Spleen (tissue), 11 donors: ENCODE data around the gene OARD1. TPM values are rescaled to one million over a fixed set of nuclear protein-coding genes. Genes with fewer than 3 reads are reported as not detected.

Experiments
- DNase-seq: peaks from one replicate; pipeline ENCODE4 v3.0.0-alpha.2; 2020
- H3K27ac ChIP-seq, 8 donors: fragments of 200-600 bp; sonication (generic) in 7 of 8; 1 replicate in 4 of 8; 2 replicates in 4 of 8; pipeline versions ENCODE4 v1.5.0 to v1.8.0; 2016 to 2021; ENCODE audit warnings: inconsistent platforms in 4 of 8, mild to moderate bottlenecking in 4 of 8, moderate library complexity in 1 of 8
- H3K27me3 ChIP-seq, 7 donors: fragments of 200-600 bp; sonication (generic) in 6 of 7; replicated peaks in 1 of 7; 1 replicate in 4 of 7; 2 replicates in 3 of 7; pipeline versions ENCODE4 v1.5.0 to v1.8.0; 2016 to 2021; ENCODE audit warnings: inconsistent platforms in 3 of 7, mild to moderate bottlenecking in 1 of 7
- H3K36me3 ChIP-seq, 6 donors: fragments of 200-600 bp; sonication (generic) in 5 of 6; 1 replicate in 4 of 6; 2 replicates in 2 of 6; pipeline versions ENCODE4 v1.5.0 to v1.8.0; 2016 to 2021; ENCODE audit warnings: inconsistent platforms in 2 of 6
- H3K4me1 ChIP-seq, 6 donors: fragments of 200-600 bp; sonication (generic) in 5 of 6; 1 replicate in 3 of 6; 2 replicates in 3 of 6; pipeline versions ENCODE4 v1.5.0 to v1.8.0; 2016 to 2021; ENCODE audit warnings: inconsistent platforms in 3 of 6
- H3K4me3 ChIP-seq, 8 donors: fragments of 200-600 bp; sonication (generic) in 7 of 8; 1 replicate in 4 of 8; 2 replicates in 4 of 8; pipeline versions ENCODE4 v1.5.0 to v1.8.0; 2016 to 2021; ENCODE audit warnings: inconsistent platforms in 4 of 8, mild to moderate bottlenecking in 4 of 8, moderate library complexity in 2 of 8
- H3K9me3 ChIP-seq, 8 donors: fragments of 200-600 bp; sonication (generic) in 7 of 8; 1 replicate in 4 of 8; 2 replicates in 4 of 8; pipeline versions ENCODE4 v1.5.0 to v1.8.0; 2016 to 2021; ENCODE audit warnings: inconsistent platforms in 4 of 8
- POLR2A ChIP-seq, 3 donors: fragments of 450-650 bp; IDR thresholded peaks; one replicate each; pipeline ENCODE4 v1.5.1; 2017; ENCODE audit warnings: antibody characterized with exemption in 3 of 3, mild to moderate bottlenecking in 1 of 3
- POLR2AphosphoS5 ChIP-seq, 3 donors: sonication (generic); formaldehyde crosslinking; IDR thresholded peaks; one replicate each; pipeline ENCODE4 v1.5.1; 2017; ENCODE audit warnings: antibody characterized with exemption in 3 of 3
- WGBS, 5 donors: extraction: QIAGEN DNeasy Blood & Tissue Kit in 3 of 5; methylation state at CpG; one replicate each; pipeline versions ENCODE4 v1.1.5 to v1.1.7; 2013 to 2018; 5-methylcytosine and 5-hydroxymethylcytosine counted together
- intact Hi-C: fragments of 100-400 bp; cut with DNase I; formaldehyde crosslinking; loops from one replicate; pipeline ENCODE4 v1.15.0; 2023; ENCODE audit warnings: low total_unique reads
- polyA plus RNA-seq, 3 donors: library from polyadenylated mRNA; stranded (reverse); fragments of 200-250 nt; gene quantifications; one replicate each; pipeline ENCODE4 v1.2.1, GENCODE V29; 2013
- total RNA-seq, 7 donors: library from RNA; depleted of rRNA in 3 of 7; stranded (reverse); fragments of >200 nt in 3 of 7; fragmentation: NEBNext Ultra II Directional in 4 of 7; extraction: Animal tissue kit (Norgen Biotek cat#: 25700) in 4 of 7; gene quantifications; one replicate each; pipeline versions ENCODE4 v1.1.0 to v1.2.1, GENCODE V29; 2016 to 2021
- TF ChIP-seq, protein P1 (sequence below), 11 experiments: fragments of 200-600 bp in 7 of 11; fragments of 450-650 bp in 4 of 11; sonication (generic) in 4 of 11; IDR thresholded peaks in 8 of 11; conservative IDR thresholded peaks in 3 of 11; 1 replicate in 7 of 11; 2 replicates in 4 of 11; pipeline versions ENCODE4 v1.4.0 to v1.8.0; 2016 to 2021; ENCODE audit warnings: antibody characterized with exemption in 11 of 11, inconsistent platforms in 4 of 11, mild to moderate bottlenecking in 1 of 11
- donor health status: healthy with polysubstance abuse.
- donor health status: DM: no; HTN: no; CAD: no; lungs with moderate emphysema.
- donor health status: DM: no; HTN: no; CAD: no.
- donor health status: Bipolar disorder and iron deficiency.
- donor health status: healthy.
- donor health status: DM: no; HTN: no; CAD: no.
- donor health status: DM: yes; HTN: yes; CAD: no.

Gene OARD1
- total and polyA plus RNA-seq, 10 donors, result 20.7 to 41.4 (median 32.6) TPM

DNA sequence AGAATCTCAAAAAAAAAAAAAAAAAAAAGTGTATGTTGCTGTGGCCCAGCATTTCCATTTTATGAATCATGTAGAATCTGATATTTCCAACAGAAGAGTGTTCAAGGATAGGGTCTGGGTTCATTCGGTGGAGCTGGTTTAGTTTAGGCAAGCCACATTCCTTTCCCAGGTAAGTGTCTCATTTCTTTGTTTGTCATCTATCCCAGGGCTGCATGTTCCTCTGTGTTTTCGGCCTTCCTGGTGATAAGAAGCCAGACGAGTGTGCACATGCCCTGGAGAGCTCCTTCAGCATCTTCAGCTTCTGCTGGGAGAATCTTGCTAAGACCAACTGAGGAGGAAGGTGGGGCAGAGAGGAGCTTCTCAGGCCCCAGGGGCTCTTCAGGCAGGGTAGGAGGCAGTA is 38.9 kb upstream of the OARD1 start:
- Histone ChIP-seq H3K4me1 (no peaks in the 10 kb centered on the region), H3K27me3 (no peaks in the 10 kb centered on the region), H3K36me3 (peaks cover 0 to 27% (median 0%) of the 10 kb centered on the region in 6 donors), H3K27ac (no peak overlapping the region), H3K9me3 (no peaks in the 10 kb centered on the region), H3K4me3 (no peak overlapping the region)
- no peak for DNase-seq
- 90 to 97% (median 96%) methylated on average over 3 of the region's 3 CpGs for WGBS, 5 donors
- no peak for TF ChIP-seq POLR2A (IDR thresholded peaks at IDR 0.05)
- no peak for TF ChIP-seq POLR2AphosphoS5 (IDR thresholded peaks at IDR 0.05)
- TF ChIP-seq, protein P1, sequence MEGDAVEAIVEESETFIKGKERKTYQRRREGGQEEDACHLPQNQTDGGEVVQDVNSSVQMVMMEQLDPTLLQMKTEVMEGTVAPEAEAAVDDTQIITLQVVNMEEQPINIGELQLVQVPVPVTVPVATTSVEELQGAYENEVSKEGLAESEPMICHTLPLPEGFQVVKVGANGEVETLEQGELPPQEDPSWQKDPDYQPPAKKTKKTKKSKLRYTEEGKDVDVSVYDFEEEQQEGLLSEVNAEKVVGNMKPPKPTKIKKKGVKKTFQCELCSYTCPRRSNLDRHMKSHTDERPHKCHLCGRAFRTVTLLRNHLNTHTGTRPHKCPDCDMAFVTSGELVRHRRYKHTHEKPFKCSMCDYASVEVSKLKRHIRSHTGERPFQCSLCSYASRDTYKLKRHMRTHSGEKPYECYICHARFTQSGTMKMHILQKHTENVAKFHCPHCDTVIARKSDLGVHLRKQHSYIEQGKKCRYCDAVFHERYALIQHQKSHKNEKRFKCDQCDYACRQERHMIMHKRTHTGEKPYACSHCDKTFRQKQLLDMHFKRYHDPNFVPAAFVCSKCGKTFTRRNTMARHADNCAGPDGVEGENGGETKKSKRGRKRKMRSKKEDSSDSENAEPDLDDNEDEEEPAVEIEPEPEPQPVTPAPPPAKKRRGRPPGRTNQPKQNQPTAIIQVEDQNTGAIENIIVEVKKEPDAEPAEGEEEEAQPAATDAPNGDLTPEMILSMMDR (IDR thresholded peaks at IDR 0.05 in 8 of 11, conservative IDR thresholded peaks at IDR 0.05 in 3 of 11), result no peak
- intact Hi-C loops, result no loop called here

DNA sequence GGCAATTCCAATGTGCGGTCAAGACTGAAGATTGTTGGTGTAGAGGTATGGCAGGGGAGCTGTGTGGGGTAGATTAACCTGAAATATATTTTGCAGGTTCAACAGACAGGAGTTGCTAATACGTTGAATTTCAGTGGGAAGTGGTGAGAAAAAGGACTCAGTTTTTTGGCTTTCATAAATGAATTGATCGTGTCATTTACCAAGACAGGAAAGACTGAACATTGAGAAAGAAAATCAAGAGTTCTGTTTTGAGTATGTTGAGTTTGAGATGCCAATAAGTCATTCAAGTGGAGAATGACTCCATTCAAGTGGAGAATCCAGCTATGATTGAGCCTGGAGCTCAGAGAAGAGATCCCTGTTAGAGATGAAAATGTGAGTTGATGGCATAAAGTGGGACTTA is 31.7 kb upstream of the OARD1 start:
- H3K9me3 ChIP-seq, result no peaks in the 10 kb centered on the region
- no peak for DNase-seq
- no peak overlapping the region for H3K4me3 ChIP-seq
- TF ChIP-seq POLR2A (IDR thresholded peaks at IDR 0.05), result no peak
- TF ChIP-seq POLR2AphosphoS5 (IDR thresholded peaks at IDR 0.05), result no peak
- TF ChIP-seq, protein P1 (IDR thresholded peaks at IDR 0.05 in 8 of 11, conservative IDR thresholded peaks at IDR 0.05 in 3 of 11), result no peak
- intact Hi-C loops, result no loop called here
- peaks cover 0 to 3% (median 0%) of the 10 kb centered on the region in 6 donors for H3K4me1 ChIP-seq
- H3K27me3 ChIP-seq, result no peaks in the 10 kb centered on the region
- H3K36me3 ChIP-seq, result peaks cover 0 to 46% (median 18%) of the 10 kb centered on the region in 6 donors
- H3K27ac ChIP-seq, result no peak overlapping the region
- 68 to 83% (median 83%) methylated on average over 3 of the region's 3 CpGs for WGBS, 5 donors

DNA sequence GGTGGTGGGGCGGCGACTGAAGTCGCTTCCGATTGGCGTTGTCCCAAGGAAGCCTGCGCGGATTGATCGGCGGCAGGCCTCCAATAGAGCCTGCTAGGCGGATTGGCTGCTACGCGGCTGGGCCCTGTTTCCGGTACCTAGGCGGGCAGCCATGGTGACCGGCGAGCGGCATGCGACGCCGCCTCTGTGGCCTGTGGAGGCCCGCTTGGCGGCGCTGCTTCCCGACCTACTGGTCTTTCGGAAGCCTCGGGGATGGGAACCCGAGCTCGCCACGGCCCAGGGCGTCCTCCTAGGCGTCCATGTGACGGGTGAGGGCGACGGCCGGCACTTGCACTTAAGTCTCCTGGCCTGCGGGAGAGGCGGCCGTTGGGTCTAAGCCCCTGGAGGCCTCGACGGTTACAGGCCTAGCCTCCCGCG is 28.7 kb upstream of the OARD1 start:
- Histone ChIP-seq H3K36me3 (peaks cover 0 to 75% (median 48%) of the 10 kb centered on the region in 6 donors), H3K4me1 (peaks cover 0 to 4% (median 0%) of the 10 kb centered on the region in 6 donors), H3K4me3 (no peak overlapping the region), H3K27me3 (no peaks in the 10 kb centered on the region), H3K27ac (no peak overlapping the region), H3K9me3 (no peaks in the 10 kb centered on the region)
- DNase-seq, result peak; percentile 70
- TF ChIP-seq POLR2A (IDR thresholded peaks at IDR 0.05), result no peak
- peak in 1 of 3 donors; percentile 63 for TF ChIP-seq POLR2AphosphoS5 (IDR thresholded peaks at IDR 0.05)
- TF ChIP-seq, protein P1 (IDR thresholded peaks at IDR 0.05 in 8 of 11, conservative IDR thresholded peaks at IDR 0.05 in 3 of 11), result no peak
- intact Hi-C loops, result no loop called here
- WGBS, 5 donors, result 74 to 94% (median 84%) methylated on average over 14 to 42 of the region's 42 CpGs

DNA sequence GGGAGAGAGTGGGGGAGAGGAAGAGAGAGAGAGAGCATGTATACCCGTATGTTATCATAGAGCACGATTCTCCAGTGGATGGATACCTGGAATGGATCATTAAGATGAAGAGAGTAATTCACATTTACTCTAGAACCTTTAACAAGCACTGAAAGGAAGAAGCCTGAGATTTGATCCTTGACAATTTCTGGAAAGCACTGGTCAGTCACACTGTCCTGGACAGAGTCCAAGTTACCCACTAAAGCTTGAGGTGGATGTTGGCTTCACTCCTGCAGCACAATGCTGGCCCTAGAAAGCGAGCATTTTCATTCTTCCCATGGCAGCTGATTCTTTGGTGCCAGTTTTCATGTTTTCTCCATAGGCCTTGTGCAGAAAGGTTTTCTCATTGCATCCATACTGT is 26.2 kb upstream of the OARD1 start:
- peaks cover 0 to 4% (median 0%) of the 10 kb centered on the region in 6 donors for H3K4me1 ChIP-seq
- DNase-seq, result no peak
- no peak for TF ChIP-seq POLR2A (IDR thresholded peaks at IDR 0.05)
- TF ChIP-seq, protein P1 (IDR thresholded peaks at IDR 0.05 in 8 of 11, conservative IDR thresholded peaks at IDR 0.05 in 3 of 11), result no peak
- 80 to 92% (median 89%) methylated on average over 3 of the region's 3 CpGs for WGBS, 5 donors
- H3K27ac ChIP-seq, result no peak overlapping the region
- no peaks in the 10 kb centered on the region for H3K9me3 ChIP-seq
- H3K36me3 ChIP-seq, result peaks cover 5 to 89% (median 73%) of the 10 kb centered on the region in 6 donors
- H3K27me3 ChIP-seq, result no peaks in the 10 kb centered on the region
- intact Hi-C loops, result no loop called here
- H3K4me3 ChIP-seq, result no peak overlapping the region
